Testis (tissue), 2 donors: ENCODE measurements around the gene PUS7.

Experiments
- POLR2A ChIP-seq: fragments of 450-650 bp; IDR thresholded peaks from one replicate; pipeline ENCODE4 v1.6.1; 2017; ENCODE audit warnings: antibody characterized with exemption, mild to moderate bottlenecking, moderate library complexity
- TF ChIP-seq, protein P1 (sequence below), 3 experiments: fragments of 450-650 bp in 2 of 3; fragments of 200-600 bp in 1 of 3; sonication (generic) in 1 of 3; IDR thresholded peaks; one replicate each; pipeline ENCODE4 v1.5.1; 2016 to 2019; ENCODE audit warnings: antibody characterized with exemption in 3 of 3, mild to moderate bottlenecking in 2 of 3, moderate library complexity in 1 of 3

DNA sequence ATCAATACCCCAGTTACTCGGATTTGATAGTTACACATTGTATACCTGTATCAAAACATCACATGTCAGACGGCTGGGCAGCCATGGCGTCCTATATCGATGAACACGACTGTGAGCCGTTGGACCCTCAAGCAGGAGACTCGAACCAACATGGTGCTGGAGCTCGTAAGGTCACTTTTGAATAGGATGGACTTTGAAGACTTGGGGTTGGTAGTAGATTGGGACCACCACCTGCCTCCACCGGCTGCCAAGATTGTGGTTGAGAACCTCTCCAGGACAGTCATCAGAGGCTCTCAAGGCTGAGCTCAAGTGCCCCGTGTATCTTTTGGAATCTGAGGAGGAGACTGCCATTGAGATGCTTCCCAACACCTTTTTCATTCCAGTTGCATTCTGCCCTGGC, 8.1 kb upstream of the PUS7 start:
- TF ChIP-seq, protein P1, sequence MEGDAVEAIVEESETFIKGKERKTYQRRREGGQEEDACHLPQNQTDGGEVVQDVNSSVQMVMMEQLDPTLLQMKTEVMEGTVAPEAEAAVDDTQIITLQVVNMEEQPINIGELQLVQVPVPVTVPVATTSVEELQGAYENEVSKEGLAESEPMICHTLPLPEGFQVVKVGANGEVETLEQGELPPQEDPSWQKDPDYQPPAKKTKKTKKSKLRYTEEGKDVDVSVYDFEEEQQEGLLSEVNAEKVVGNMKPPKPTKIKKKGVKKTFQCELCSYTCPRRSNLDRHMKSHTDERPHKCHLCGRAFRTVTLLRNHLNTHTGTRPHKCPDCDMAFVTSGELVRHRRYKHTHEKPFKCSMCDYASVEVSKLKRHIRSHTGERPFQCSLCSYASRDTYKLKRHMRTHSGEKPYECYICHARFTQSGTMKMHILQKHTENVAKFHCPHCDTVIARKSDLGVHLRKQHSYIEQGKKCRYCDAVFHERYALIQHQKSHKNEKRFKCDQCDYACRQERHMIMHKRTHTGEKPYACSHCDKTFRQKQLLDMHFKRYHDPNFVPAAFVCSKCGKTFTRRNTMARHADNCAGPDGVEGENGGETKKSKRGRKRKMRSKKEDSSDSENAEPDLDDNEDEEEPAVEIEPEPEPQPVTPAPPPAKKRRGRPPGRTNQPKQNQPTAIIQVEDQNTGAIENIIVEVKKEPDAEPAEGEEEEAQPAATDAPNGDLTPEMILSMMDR (IDR thresholded peaks at IDR 0.05), result no peak
- no peak for TF ChIP-seq POLR2A
